HG02759 (cell line): ENCODE measurements around the gene MSI2.

Source experiments
- ATAC-seq: cut with Tn5 transposase; IDR thresholded peaks from one replicate; pipeline ENCODE4 v1.9.1; 2021; ENCODE audit warnings: mild to moderate bottlenecking, moderate library complexity; ENCODE audit not compliant: unreplicated experiment

The MSI2 gene

DNA sequence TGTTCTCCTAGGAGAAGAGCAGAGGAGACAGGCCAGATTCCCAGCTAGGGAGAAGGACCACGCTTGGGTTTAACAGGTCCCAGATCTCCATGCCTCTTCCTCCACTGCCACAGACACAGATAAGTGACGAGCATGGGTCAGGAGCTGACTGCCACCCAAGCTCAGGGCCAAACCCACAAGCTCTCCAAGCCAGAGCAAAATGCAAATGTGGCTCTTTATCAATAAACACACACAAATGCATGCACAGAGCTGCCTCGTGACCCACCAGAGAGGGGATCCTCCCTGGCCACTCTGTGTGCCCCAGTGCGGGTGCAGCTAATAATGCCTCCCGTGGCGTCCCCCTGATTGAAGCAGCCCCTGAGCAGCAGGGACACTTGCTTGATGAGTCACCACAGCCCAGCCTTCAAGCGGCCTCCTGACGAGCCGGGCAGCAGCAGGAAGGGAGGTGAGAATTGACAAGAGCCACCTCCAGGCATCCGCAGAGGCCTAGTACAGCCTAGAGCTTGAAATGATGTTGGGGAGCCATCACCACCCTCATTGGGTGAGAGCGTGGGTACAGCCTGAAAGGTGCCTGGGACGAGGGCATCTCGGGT is 344.9 kb downstream of the MSI2 start:
- ATAC-seq: no peak

DNA sequence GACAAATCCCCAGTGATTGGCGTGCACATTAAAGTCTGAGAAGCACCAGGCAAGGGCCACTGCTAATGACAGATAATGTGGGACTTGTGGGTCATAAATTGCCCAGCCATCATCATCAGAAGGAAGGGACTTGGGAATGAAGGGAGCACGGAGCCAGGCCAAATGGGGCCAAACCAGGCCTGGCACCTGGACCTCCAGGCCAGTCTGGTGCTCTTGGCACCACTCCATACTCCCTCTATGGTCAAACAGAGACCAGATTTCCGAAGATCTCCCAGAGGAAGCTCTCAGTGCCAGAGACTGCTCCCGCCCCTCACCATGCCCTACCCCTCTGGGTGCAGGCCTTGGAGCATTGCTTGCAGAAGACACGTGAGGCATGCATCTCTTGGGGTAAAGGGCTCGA is 346.6 kb downstream of the MSI2 start:
- ATAC-seq: no peak

DNA sequence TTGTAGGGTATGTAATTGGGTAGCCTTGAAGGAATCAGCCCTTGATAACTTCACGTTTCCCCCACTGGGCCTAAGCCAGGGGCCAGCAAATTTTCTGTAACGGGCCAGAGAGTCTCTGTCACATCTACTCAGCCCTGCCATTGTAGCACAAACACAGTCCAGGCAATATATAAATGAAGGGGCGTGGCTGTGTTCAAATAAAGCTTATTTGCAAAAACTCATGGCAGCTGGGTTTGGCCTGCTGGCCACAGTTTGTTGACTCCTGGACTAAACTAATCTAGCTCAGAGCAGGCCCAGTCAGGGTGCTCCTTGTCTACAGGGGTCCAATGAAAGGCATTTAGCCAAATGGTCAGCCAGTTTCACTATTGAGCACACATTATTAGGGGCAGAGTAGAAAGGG is 347.2 kb downstream of the MSI2 start:
- no peak for ATAC-seq

DNA sequence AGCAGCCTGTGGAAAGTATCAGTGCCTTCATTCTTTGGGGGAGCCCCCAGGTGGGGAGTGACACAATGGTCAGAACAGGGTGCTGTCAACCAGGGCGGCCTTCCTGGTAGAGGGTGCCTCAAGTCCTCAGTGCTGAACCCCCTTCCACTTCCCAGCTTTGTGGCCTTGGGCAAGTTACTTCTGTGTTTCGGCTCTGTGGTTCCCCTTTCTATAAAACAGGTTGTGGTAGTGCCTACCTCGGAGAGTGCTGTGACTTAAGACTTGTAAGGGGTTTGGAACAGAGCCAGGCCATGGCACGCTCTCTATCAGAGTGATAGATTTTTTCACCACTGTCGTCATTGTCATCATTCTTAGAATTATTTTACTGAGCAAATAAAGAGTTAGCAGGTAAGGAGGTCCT is 347.7 kb downstream of the MSI2 start:
- ATAC-seq: peak; percentile 45

DNA sequence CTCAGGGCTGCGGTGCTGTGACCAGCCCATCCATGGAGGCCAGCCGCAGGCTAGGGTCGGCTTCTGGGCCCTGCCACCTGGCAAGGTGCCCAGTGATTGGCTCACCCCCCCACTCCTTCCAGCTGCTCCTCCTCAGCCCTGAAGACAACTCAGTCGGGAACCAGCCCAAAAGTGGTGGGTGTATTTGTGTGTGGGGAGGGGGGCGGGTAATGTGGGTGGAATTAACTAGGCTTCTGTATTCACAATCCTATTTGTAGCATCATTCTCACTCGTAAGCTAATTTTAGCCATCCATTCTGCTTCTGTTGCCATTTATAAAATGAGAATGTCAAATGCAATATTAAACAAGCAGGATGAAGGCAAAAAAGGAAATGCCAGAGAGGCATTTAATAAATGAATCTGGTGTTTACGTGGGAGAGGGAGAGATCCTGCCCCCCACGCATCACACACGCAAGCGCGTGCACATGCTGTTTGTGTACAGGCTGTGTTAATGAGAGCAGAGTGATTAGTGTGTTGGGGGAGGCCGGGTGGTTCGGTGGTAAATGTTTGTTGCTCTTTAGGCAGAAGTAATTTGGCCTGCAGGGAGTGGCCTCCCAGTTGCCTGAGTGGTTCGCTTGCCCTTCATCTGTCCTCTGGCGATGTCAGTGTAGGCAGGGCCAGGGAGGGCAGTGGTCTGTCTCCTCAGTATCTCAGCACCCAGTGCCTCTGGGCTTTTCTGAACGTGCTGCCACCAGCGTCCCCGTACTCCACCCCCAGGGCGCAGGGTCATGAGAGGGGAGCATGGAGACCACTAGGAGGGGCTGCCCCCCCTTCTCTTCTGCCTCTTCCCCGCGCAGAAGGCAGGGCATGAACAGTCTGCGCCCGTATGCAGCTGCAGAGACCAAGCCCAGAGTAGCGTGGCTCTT is 348.7 kb downstream of the MSI2 start:
- ATAC-seq: peak; percentile 71

DNA sequence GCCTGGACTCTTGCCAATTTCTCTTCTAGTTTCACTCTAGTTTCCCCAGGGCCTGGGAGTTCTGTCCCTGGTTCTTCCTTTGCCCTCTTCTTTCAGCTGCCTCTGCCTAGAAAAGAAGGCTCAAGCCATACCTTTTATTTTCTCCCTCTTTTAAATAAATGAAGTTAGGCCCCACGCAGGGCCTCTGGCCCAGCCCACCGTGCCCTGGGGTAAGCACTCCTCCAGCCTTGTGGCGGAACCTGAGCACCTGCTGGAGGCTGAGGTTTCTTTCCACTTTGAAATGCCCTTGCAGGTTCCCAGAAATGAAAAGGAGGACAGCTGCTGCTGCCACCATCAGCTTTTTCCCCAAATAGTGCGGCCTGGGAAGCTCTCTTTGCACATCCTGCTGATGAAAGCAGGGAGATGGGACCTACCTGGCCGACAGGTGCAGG is 349.4 kb downstream of the MSI2 start:
- ATAC-seq: peak; percentile 22

- ATAC-seq: no peak
These were observed 350.0 kb downstream of the MSI2 start for GRCh38 chr17:57606111-57606875.

DNA sequence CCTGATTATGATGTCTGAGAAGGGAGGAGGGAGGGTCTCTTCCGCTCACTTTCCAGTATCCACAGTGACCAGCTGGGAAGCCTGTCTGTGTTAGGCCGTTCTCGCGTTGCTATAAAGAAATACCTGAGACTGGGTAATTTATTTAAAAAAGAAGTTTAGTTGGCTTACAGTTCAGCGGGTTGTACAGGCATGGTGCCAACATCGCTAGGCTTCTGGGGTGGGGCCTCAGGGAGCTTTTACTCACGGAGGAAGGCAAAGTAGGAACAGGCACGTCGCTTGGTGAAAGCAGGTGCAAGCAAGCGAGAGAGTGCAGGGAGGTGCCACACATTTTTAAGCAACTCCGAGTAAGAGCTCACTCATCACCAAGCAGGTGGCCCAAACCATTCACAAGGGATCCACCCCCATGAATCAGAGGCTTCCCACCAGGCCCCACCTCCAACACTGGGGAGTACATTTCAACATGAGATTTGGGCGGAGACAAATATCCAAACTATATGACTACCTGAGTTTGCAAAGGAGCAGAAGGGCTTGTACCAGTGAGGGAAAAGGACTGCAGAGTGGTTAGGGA is 351.3 kb downstream of the MSI2 start:
- no peak for ATAC-seq

GRCh38 chr17:57608369-57609124 is 352.2 kb downstream of the MSI2 start:
- no peak for ATAC-seq

GRCh38 chr17:57609125-57609877 is 353.0 kb downstream of the MSI2 start:
- no peak for ATAC-seq

GRCh38 chr17:57609878-57610270 is 353.6 kb downstream of the MSI2 start:
- ATAC-seq: no peak

- no peak for ATAC-seq
These were observed 356.1 kb downstream of the MSI2 start for GRCh38 chr17:57612202-57613071.

DNA sequence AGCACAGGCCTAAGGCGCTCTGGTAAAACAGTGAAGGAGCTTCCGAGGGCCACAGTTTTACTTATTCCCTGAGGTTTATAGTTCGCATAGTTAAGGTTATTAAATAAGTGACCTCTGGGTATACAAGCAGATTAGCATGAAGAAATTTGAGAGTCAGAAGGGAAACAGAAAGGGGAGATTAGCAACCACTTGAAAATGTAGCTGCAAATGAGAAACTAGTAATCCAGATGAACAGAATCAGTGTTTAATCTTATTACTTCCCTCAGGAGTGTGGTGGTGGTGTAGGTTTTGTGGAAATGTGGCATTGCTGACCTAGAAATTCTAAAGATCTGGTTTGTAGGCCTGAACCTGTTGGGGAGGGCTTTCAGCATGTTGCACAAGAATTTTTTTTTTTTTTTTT is 358.4 kb downstream of the MSI2 start:
- ATAC-seq: no peak

- no peak for ATAC-seq
These were observed 359.8 kb downstream of the MSI2 start for GRCh38 chr17:57615836-57616757.

DNA sequence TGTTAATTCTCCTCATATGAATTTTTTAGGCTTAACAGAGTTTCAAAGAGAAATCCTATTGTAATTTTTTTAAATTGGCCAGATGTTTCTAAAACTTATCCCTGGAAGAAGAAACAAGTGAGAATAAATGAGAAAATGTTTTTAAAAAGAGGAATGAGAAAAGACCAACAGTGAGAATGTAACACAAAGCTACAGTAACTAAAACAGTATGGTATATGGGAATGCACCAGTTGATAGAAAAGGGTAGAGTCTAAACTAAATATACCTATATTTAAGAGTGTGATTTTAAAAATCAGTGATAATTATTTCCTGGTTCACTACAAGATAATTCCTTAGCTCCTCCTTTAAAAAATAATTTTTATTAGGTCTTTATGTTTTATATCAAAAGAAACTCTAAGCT is 360.9 kb downstream of the MSI2 start:
- no peak for ATAC-seq

DNA sequence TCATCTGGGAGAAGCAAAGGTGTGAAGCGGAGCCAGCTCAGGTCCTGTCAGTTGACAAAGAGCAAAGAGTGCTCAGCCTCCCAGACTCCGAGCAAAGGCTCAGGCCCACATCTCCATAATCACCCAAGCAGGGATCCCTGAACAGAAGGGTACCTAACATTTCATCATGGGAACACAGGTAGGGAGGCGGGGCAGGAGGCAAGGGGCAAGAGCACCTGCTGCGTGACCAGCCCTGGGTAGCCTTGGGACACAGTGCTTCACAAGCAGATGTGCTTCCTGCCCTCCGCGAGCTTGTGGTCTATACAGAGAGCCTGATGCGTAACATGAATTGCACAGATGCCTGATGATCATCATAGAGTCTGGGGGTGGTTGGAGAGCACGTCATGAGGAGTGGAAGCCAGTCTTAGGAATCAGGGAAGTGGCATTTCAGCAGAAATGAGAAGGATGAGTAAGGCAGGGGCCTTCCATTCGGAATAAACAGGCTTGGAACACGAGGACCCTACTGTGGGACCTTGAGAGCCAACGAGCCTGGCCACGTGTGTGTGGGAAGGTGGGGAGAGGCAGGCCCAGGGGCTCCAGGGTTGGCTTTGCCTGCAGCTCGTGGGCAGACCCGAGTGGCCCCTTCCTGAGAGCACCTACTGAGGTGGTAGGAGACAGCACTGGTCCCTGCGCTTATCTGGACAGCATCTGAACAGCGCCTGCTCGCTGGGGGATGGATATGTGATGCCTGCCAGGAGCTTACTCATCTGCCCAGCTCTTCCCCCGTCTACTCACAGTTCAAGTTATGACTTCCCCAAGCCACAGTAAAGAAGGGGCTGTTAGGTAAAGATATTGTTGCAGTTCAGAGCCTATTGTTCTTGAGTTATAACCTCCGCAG is 363.0 kb downstream of the MSI2 start:
- ATAC-seq: no peak

DNA sequence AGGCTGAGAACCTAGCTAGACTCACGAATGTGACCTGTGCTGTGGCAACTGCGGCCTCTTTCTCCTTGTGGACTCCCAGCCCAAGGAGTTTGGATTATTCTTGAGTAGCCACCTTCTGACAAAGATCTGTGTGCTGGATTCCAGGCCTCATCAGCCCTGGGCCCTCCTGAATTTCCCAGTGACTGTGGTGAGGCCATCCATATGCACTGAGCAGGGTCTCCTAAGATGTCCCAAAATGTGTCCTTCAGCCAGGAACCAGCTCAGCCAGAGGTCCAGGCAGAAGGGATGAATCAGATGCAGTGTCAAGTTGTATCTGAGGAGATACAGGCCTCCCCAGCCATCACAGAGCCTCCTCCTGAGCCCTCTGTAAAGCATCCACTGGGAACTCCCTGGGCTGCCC is 364.3 kb downstream of the MSI2 start:
- ATAC-seq: no peak
